H1 (cell line): Measurements from ENCODE around the gene SH3RF3. TPM values are rescaled to one million over a fixed set of nuclear protein-coding genes. Genes with fewer than 3 reads are reported as not detected.

ENCODE experiments used
- CTCF ChIA-PET: fragments of 300-600 bp; sonication (Branson Sonifier 250); formaldehyde crosslinking; loops from one replicate; lab custom pipeline; 2021; ENCODE audit not compliant: partially characterized antibody; lab: Charles Lee
- POLR2A ChIA-PET: fragments of 300-600 bp; sonication (Branson Sonifier 250); formaldehyde crosslinking; loops from one replicate; lab custom pipeline; 2021; ENCODE audit warnings: inconsistent platforms; ENCODE audit not compliant: partially characterized antibody; lab: Charles Lee
- DNase-seq, 2 experiments: peaks; one replicate each; pipeline versions ENCODE4 v3.0.0 to v3.0.0-alpha.2; 2010 to 2022; ENCODE audit warnings: low spot score in 2 of 2, low read depth in 1 of 2, mixed read lengths in 1 of 2
- FAIRE-seq: peaks from 2 replicates; lab custom pipeline; 2011; peaks lifted over from hg19 to GRCh38; lab: Jason Lieb, UNC
- H2AFZ ChIP-seq: 2 replicates; pipeline ENCODE4 v1.8.1; 2012; ENCODE audit warnings: low read length, inconsistent platforms
- H2AK5ac ChIP-seq: 2 replicates; pipeline ENCODE4 v1.6.1; 2013; ENCODE audit warnings: low read depth, low read length
- H2BK120ac ChIP-seq: replicated peaks from 2 replicates; pipeline ENCODE3; 2013; ENCODE audit warnings: low read depth, low read length, inconsistent platforms
- H2BK12ac ChIP-seq: 2 replicates; pipeline ENCODE4 v1.6.1; 2013; ENCODE audit warnings: low read depth, low read length
- H2BK15ac ChIP-seq: 2 replicates; pipeline ENCODE4 v1.6.1; 2013; ENCODE audit warnings: low read length
- H2BK20ac ChIP-seq: 2 replicates; pipeline ENCODE4 v1.6.1; 2013; ENCODE audit warnings: low read length
- H2BK5ac ChIP-seq: 2 replicates; pipeline ENCODE4 v1.6.1; 2013; ENCODE audit warnings: low read depth, low read length
- H3K14ac ChIP-seq: 2 replicates; pipeline ENCODE4 v1.6.1; 2013; ENCODE audit warnings: inconsistent platforms; ENCODE audit not compliant: insufficient read length
- H3K18ac ChIP-seq: 2 replicates; pipeline ENCODE4 v1.6.1; 2013; ENCODE audit warnings: low read length; ENCODE audit errors: extremely low read depth
- H3K23ac ChIP-seq: 2 replicates; pipeline ENCODE4 v1.6.1; 2013; ENCODE audit warnings: inconsistent platforms; ENCODE audit not compliant: insufficient read length
- H3K23me2 ChIP-seq: 2 replicates; pipeline ENCODE4 v1.6.1; 2013; ENCODE audit warnings: low read depth, low read length
- H3K27ac ChIP-seq: 2 replicates; pipeline ENCODE4 v1.6.1; 2011; ENCODE audit warnings: low read depth, low read length, inconsistent platforms
- H3K27me3 ChIP-seq, 4 experiments: replicated peaks in 1 of 4; 1 replicate in 1 of 4; 2 replicates in 3 of 4; pipeline versions ENCODE4 v1.6.1 to v1.8.1; 2011 to 2013; ENCODE audit warnings: low read length in 3 of 4, mild to moderate bottlenecking in 3 of 4, inconsistent platforms in 2 of 4, mixed read lengths in 2 of 4, moderate library complexity in 1 of 4; ENCODE audit not compliant: control insufficient read depth in 3 of 4, insufficient read depth in 3 of 4; ENCODE audit errors: extremely low read depth in 1 of 4
- H3K36me3 ChIP-seq, 4 experiments: 2 replicates each; pipeline versions ENCODE4 v1.6.1 to v1.8.1; 2011 to 2013; ENCODE audit warnings: mild to moderate bottlenecking in 4 of 4, low read length in 3 of 4, moderate library complexity in 2 of 4, control low read depth in 1 of 4, inconsistent platforms in 1 of 4; ENCODE audit not compliant: insufficient read depth in 4 of 4, control insufficient read depth in 2 of 4
- H3K4ac ChIP-seq: replicated peaks from 2 replicates; pipeline ENCODE3; 2013; ENCODE audit warnings: low read length, low read depth, mixed read lengths, inconsistent platforms; ENCODE audit not compliant: insufficient read length
- H3K4me1 ChIP-seq, 4 experiments: replicated peaks in 1 of 4; 1 replicate in 1 of 4; 2 replicates in 3 of 4; pipeline versions ENCODE4 v1.6.1 to v1.8.1; 2011 to 2013; ENCODE audit warnings: low read length in 3 of 4, inconsistent platforms in 2 of 4, mixed read lengths in 1 of 4; ENCODE audit not compliant: insufficient read depth in 4 of 4, control insufficient read depth in 3 of 4
- H3K4me2 ChIP-seq, 2 experiments: 2 replicates each; pipeline versions ENCODE4 v1.6.1 to v1.8.1; 2011 to 2013; ENCODE audit warnings: low read depth in 2 of 2, low read length in 2 of 2, control low read depth in 1 of 2, inconsistent platforms in 1 of 2, mild to moderate bottlenecking in 1 of 2; ENCODE audit not compliant: insufficient read depth in 1 of 2
- H3K4me3 ChIP-seq, 4 experiments: fragments of 200-600, 300-600 bp in 1 of 4; sonication (generic), shearing (Covaris generic), sonication (Bioruptor Twin) in 1 of 4; 2 replicates each; pipeline versions ENCODE4 v1.5.1 to v1.8.1; 2011 to 2016; ENCODE audit warnings: low read length in 4 of 4, low read depth in 3 of 4, control low read depth in 2 of 4, inconsistent platforms in 2 of 4, mild to moderate bottlenecking in 2 of 4, mixed read lengths in 1 of 4, moderate library complexity in 1 of 4; ENCODE audit not compliant: insufficient read depth in 2 of 4; ENCODE audit errors: extremely low read depth in 1 of 4
- H3K56ac ChIP-seq: replicated peaks from 2 replicates; pipeline ENCODE3; 2013; ENCODE audit warnings: low read depth, mild to moderate bottlenecking, mixed read lengths, low read length, inconsistent platforms; ENCODE audit not compliant: insufficient read length
- H3K79me1 ChIP-seq: 2 replicates; pipeline ENCODE4 v1.6.1; 2013; ENCODE audit warnings: low read depth, low read length, control low read depth
- H3K79me2 ChIP-seq, 2 experiments: 2 replicates each; pipeline versions ENCODE4 v1.6.1 to v1.8.1; 2012 to 2013; ENCODE audit warnings: low read length in 2 of 2, mild to moderate bottlenecking in 2 of 2, inconsistent platforms in 1 of 2; ENCODE audit not compliant: insufficient read depth in 2 of 2, control insufficient read depth in 1 of 2
- H3K9ac ChIP-seq, 4 experiments: replicated peaks in 1 of 4; 1 replicate in 1 of 4; 2 replicates in 3 of 4; pipeline versions ENCODE4 v1.6.1 to v1.8.1; 2011 to 2013; ENCODE audit warnings: low read depth in 3 of 4, low read length in 3 of 4, control low read depth in 2 of 4, mild to moderate bottlenecking in 2 of 4, moderate library complexity in 2 of 4, inconsistent platforms in 1 of 4; ENCODE audit errors: extremely low read depth in 1 of 4
- H3K9me3 ChIP-seq, 2 experiments: 2 replicates each; pipeline versions ENCODE4 v1.6.1 to v1.8.1; 2012 to 2013; ENCODE audit warnings: mild to moderate bottlenecking in 2 of 2, moderate library complexity in 2 of 2, control low read depth in 1 of 2, inconsistent platforms in 1 of 2, low read depth in 1 of 2, low read length in 1 of 2, mixed read lengths in 1 of 2; ENCODE audit not compliant: insufficient read depth in 2 of 2
- H4K20me1 ChIP-seq, 2 experiments: replicated peaks in 1 of 2; 2 replicates each; pipeline versions ENCODE3 to v1.8.1; 2011 to 2013; ENCODE audit warnings: inconsistent platforms in 2 of 2, low read length in 2 of 2, mild to moderate bottlenecking in 1 of 2; ENCODE audit not compliant: insufficient read depth in 2 of 2, control insufficient read depth in 1 of 2
- H4K5ac ChIP-seq: 2 replicates; pipeline ENCODE4 v1.6.1; 2013; ENCODE audit warnings: low read length, low read depth, mixed read lengths, inconsistent platforms; ENCODE audit not compliant: insufficient read length
- H4K8ac ChIP-seq: 2 replicates; pipeline ENCODE4 v1.8.0; 2013; ENCODE audit warnings: mild to moderate bottlenecking, moderate library complexity, low read length, inconsistent platforms; ENCODE audit not compliant: insufficient read depth; ENCODE audit errors: extremely low read depth
- H4K91ac ChIP-seq: replicated peaks from 2 replicates; pipeline ENCODE3; 2013; ENCODE audit warnings: low read length, mixed read lengths, inconsistent platforms; ENCODE audit not compliant: insufficient read length
- BCL11A ChIP-seq, 2 experiments: IDR thresholded peaks; one replicate each; pipeline ENCODE4 v1.6.1; 2011; ENCODE audit warnings: low read depth in 2 of 2, low read length in 2 of 2, mild to moderate bottlenecking in 2 of 2
- HDAC2 ChIP-seq, 2 experiments: fragments of 300-600 bp in 1 of 2; sonication (generic) in 1 of 2; IDR thresholded peaks; 2 replicates each; pipeline ENCODE4 v1.6.1; 2011 to 2012; ENCODE audit warnings: low read depth in 2 of 2, low read length in 2 of 2, mild to moderate bottlenecking in 2 of 2, moderate library complexity in 2 of 2, borderline replicate concordance in 1 of 2, inconsistent platforms in 1 of 2
- JUND ChIP-seq: IDR thresholded peaks from 2 replicates; pipeline ENCODE4 v1.6.1; 2011; ENCODE audit warnings: mild to moderate bottlenecking, improper control_type of control experiment, low read length
- NRF1 ChIP-seq: IDR thresholded peaks from 2 replicates; pipeline ENCODE4 v1.6.1; 2011; ENCODE audit warnings: mild to moderate bottlenecking, low read depth, low read length, improper control_type of control experiment
- RFX5 ChIP-seq: IDR thresholded peaks from 2 replicates; pipeline ENCODE4 v1.6.1; 2011; ENCODE audit warnings: low read depth, low read length, improper control_type of control experiment, borderline replicate concordance
- SAP30 ChIP-seq: fragments of 300-600 bp; sonication (generic); IDR thresholded peaks from 2 replicates; pipeline ENCODE4 v1.7.1; 2012; ENCODE audit warnings: low read length, moderate library complexity, mild to moderate bottlenecking, inconsistent platforms; ENCODE audit not compliant: insufficient read depth, insufficient replicate concordance
- TAF1 ChIP-seq: IDR thresholded peaks from 2 replicates; pipeline ENCODE4 v1.6.1; 2011; ENCODE audit warnings: mild to moderate bottlenecking, low read depth, low read length
- TAF7 ChIP-seq: optimal IDR thresholded peaks from 2 replicates; pipeline ENCODE3; 2011; ENCODE audit warnings: low read depth, mild to moderate bottlenecking, inconsistent platforms, low read length, moderate library complexity, borderline replicate concordance
- TEAD4 ChIP-seq: IDR thresholded peaks from 2 replicates; pipeline ENCODE4 v1.6.1; 2012; ENCODE audit warnings: low read depth, low read length, inconsistent platforms, mixed read lengths
- WGBS, 2 experiments: shearing (Covaris generic) in 1 of 2; methylation state at CpG; one replicate each; pipeline versions ENCODE4 v1.1.6 to v1.1.7; 2013 to 2015; ENCODE audit warnings: low lambda C conversion rate in 2 of 2, mixed read lengths in 2 of 2, inconsistent platforms in 1 of 2, low coverage in 1 of 2, missing lambda C conversion rate in 1 of 2; ENCODE audit not compliant: insufficient replicate concordance in 2 of 2, insufficient coverage in 1 of 2, insufficient read length in 1 of 2; ENCODE audit errors: extremely low coverage in 1 of 2, missing lambda C conversion rate in 1 of 2; 5-methylcytosine and 5-hydroxymethylcytosine counted together
- polyA plus RNA-seq, 7 experiments: library from polyadenylated mRNA; depleted of rRNA in 3 of 7; stranded (reverse) in 5 of 7; unstranded in 2 of 7; fragments of >200 nt in 5 of 7; fragments of 200-250 nt in 2 of 7; gene quantifications; 1 replicate in 5 of 7; 2 replicates in 1 of 7; 4 replicates in 1 of 7; pipeline versions ENCODE4 v1.2.1 to v1.2.3, GENCODE V29; 2011 to 2013; ENCODE audit warnings: missing spikeins in 2 of 7, mixed read lengths in 2 of 7
- total RNA-seq: library from RNA; stranded (reverse); fragmentation: NEBNext Ultra II Directional; extraction: Animal tissue kit (Norgen Biotek cat#: 25700); gene quantifications from 2 replicates; pipeline ENCODE4 v1.2.1, GENCODE V29; 2021
- TF ChIP-seq, protein P1 (sequence below), 3 experiments: IDR thresholded peaks; 1 replicate in 2 of 3; 2 replicates in 1 of 3; pipeline versions ENCODE4 v1.5.1 to v1.6.1; 2011; ENCODE audit warnings: low read length in 3 of 3, mild to moderate bottlenecking in 3 of 3, inconsistent platforms in 2 of 3, low read depth in 1 of 3, moderate library complexity in 1 of 3; ENCODE audit not compliant: insufficient read depth in 1 of 3; ENCODE audit errors: control extremely low read depth in 1 of 3
- TF ChIP-seq, protein P2 (sequence below): IDR thresholded peaks from 2 replicates; pipeline ENCODE4 v1.6.1; 2012; ENCODE audit warnings: inconsistent platforms

Gene SH3RF3
- total and polyA plus RNA-seq, 2 of the 8 experiments (the other 6 are each of a cell fraction or from before 2014, with no cell fraction given), result 0.11 to 0.65 TPM

DNA sequence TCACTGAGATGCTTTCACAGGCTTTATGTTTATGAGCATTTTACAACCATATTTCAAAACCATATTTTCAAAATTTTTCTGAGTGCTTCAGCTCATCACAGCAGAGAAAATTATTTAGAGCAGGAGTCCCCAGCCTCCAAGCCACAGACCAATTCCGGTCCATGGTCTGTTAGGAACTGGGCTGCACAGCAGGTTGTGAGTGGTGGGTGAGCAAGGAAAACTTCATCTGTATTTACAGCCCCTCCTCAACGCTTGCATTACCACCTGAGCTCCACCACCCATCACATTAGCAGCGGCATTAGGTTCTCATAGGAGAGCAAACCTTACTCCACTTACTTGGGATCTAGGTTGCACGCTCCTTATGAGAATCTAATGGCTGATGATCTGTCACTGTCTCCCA, 319.2 kb downstream of the SH3RF3 start:
- Histone ChIP-seq H3K4me1 (no peaks in the 10 kb centered on the region), H3K4ac (no peak overlapping the region), H4K20me1 (no peaks in the 10 kb centered on the region), H3K23ac (no peak overlapping the region), H4K5ac (no peak overlapping the region), H3K18ac (no peak overlapping the region), H3K14ac (no peak overlapping the region), H3K9me3 (peaks cover 4 to 11% of the 10 kb centered on the region in 2 experiments), H3K4me2 (no peak overlapping the region), H4K91ac (no peak overlapping the region), H3K23me2 (no peaks in the 10 kb centered on the region), H3K9ac (no peak overlapping the region), H2BK15ac (no peak overlapping the region), H3K4me3 (no peak overlapping the region), H4K8ac (no peak overlapping the region), H3K79me1 (no peaks in the 10 kb centered on the region), H2BK12ac (no peak overlapping the region), H2AFZ (no peak overlapping the region), H2BK5ac (no peak overlapping the region), H3K36me3 (no peaks in the 10 kb centered on the region), H2BK120ac (no peak overlapping the region), H2AK5ac (no peak overlapping the region), H2BK20ac (no peak overlapping the region), H3K79me2 (no peaks in the 10 kb centered on the region), H3K27ac (no peak overlapping the region), H3K56ac (no peak overlapping the region), H3K27me3 (no peaks in the 10 kb centered on the region)
- ChIA-PET CTCF (interaction anchor here (1.0 to 1.4 kb wide), 6 partner anchors 11 to 190 kb away, joined by 3 to 4 read pairs (median 3); no protein-coding TSS in a partner anchor), POLR2A (no interaction called here)
- FAIRE-seq (no peak), DNase-seq (no peak)
- WGBS, 2 experiments, result 95% methylated on average over 4 of the region's 4 CpGs; no CpG with 5 or more reads in 1 of the 2 experiments
- no peak for TF ChIP-seq JUND
- no peak for TF ChIP-seq TEAD4
- TF ChIP-seq, protein P1, sequence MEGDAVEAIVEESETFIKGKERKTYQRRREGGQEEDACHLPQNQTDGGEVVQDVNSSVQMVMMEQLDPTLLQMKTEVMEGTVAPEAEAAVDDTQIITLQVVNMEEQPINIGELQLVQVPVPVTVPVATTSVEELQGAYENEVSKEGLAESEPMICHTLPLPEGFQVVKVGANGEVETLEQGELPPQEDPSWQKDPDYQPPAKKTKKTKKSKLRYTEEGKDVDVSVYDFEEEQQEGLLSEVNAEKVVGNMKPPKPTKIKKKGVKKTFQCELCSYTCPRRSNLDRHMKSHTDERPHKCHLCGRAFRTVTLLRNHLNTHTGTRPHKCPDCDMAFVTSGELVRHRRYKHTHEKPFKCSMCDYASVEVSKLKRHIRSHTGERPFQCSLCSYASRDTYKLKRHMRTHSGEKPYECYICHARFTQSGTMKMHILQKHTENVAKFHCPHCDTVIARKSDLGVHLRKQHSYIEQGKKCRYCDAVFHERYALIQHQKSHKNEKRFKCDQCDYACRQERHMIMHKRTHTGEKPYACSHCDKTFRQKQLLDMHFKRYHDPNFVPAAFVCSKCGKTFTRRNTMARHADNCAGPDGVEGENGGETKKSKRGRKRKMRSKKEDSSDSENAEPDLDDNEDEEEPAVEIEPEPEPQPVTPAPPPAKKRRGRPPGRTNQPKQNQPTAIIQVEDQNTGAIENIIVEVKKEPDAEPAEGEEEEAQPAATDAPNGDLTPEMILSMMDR (IDR thresholded peaks at IDR 0.05; ENCODE audit: control extremely low read depth in 1 of 3, insufficient read depth in 1 of 3, low read depth in 1 of 3, low read length in 3 of 3), result no peak
- no peak for TF ChIP-seq TAF7
- no peak for TF ChIP-seq NRF1
- no peak for TF ChIP-seq HDAC2 (IDR thresholded peaks at IDR 0.05; ENCODE audit: borderline replicate concordance in 1 of 2, low read depth in 2 of 2, low read length in 2 of 2)
- no peak for TF ChIP-seq TAF1
- TF ChIP-seq, protein P2, sequence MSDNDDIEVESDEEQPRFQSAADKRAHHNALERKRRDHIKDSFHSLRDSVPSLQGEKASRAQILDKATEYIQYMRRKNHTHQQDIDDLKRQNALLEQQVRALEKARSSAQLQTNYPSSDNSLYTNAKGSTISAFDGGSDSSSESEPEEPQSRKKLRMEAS, result no peak
- no peak for TF ChIP-seq SAP30
- no peak for TF ChIP-seq RFX5
- TF ChIP-seq BCL11A (IDR thresholded peaks at IDR 0.05; ENCODE audit: low read depth in 2 of 2, low read length in 2 of 2), result no peak
